Ascending aorta (tissue), 2 donors: ENCODE data around the gene LNX1. TPM values are rescaled to one million over a fixed set of nuclear protein-coding genes. Genes with fewer than 3 reads are reported as not detected.

ENCODE experiments used
- DNase-seq, 2 donors: peaks; one replicate each; pipeline ENCODE4 v3.0.0-alpha.2; 2019; ENCODE audit warnings: low spot score in 2 of 2
- H3K27ac ChIP-seq, 2 donors: fragments of 200-600 bp; sonication (generic); one replicate each; pipeline ENCODE4 v1.5.1; 2016 to 2017; ENCODE audit warnings: mild to moderate bottlenecking in 1 of 2
- H3K27me3 ChIP-seq: fragments of 200-600 bp; sonication (generic); one replicate; pipeline ENCODE4 v1.5.1; 2017
- H3K36me3 ChIP-seq, 2 donors: fragments of 200-600 bp; sonication (generic); one replicate each; pipeline ENCODE4 v1.5.1; 2016
- H3K4me1 ChIP-seq, 2 donors: fragments of 200-600 bp; sonication (generic); one replicate each; pipeline ENCODE4 v1.5.1; 2016 to 2017; ENCODE audit warnings: mild to moderate bottlenecking in 1 of 2
- H3K4me3 ChIP-seq, 2 donors: fragments of 200-600 bp; sonication (generic); one replicate each; pipeline ENCODE4 v1.5.1; 2016 to 2017; ENCODE audit warnings: mild to moderate bottlenecking in 1 of 2
- H3K9me3 ChIP-seq, 2 donors: fragments of 200-600 bp; sonication (generic); one replicate each; pipeline ENCODE4 v1.5.1; 2016
- CTCF ChIP-seq, 3 experiments: fragments of 200-600 bp in 2 of 3; fragments of 450-650 bp in 1 of 3; sonication (generic) in 2 of 3; IDR thresholded peaks; one replicate each; pipeline ENCODE4 v1.5.1; 2016 to 2019; ENCODE audit warnings: antibody characterized with exemption in 3 of 3, mild to moderate bottlenecking in 1 of 3, moderate library complexity in 1 of 3
- intact Hi-C: fragments of 100-400 bp; cut with DNase I; formaldehyde crosslinking; loops from one replicate; pipeline ENCODE4 v1.15.1; 2023
- total RNA-seq: library from RNA; depleted of rRNA; stranded (reverse); fragments of >200 nt; gene quantifications from one replicate; pipeline ENCODE4 v1.1.0, GENCODE V29; 2016

LNX1 gene
- total RNA-seq, 1 donor from 2014 or later = 4.0 TPM

GRCh38 chr4:53465281-53465680 is 126.0 kb downstream of the LNX1 start:
- DNase-seq = no peak
- no peak for TF ChIP-seq CTCF (IDR thresholded peaks at IDR 0.05)
- Histone ChIP-seq H3K9me3 (peaks cover 0 to 3% of the 10 kb centered on the region in 2 donors), H3K27me3 (no peaks in the 10 kb centered on the region), H3K36me3 (peaks cover 13 to 26% of the 10 kb centered on the region in 2 donors), H3K4me3 (no peak overlapping the region), H3K4me1 (no peaks in the 10 kb centered on the region), H3K27ac (no peak overlapping the region)
- intact Hi-C loops = no loop called here

- no peak for DNase-seq
- H3K36me3 ChIP-seq = peaks cover 13 to 46% of the 10 kb centered on the region in 2 donors
These were observed 127.9 kb downstream of the LNX1 start for GRCh38 chr4:53463340-53463739.

GRCh38 chr4:53461244-53461643 is 130.0 kb downstream of the LNX1 start:
- Histone ChIP-seq H3K36me3 (peaks cover 13 to 60% of the 10 kb centered on the region in 2 donors), H3K27ac (no peak overlapping the region), H3K4me1 (no peaks in the 10 kb centered on the region), H3K27me3 (no peaks in the 10 kb centered on the region), H3K9me3 (no peaks in the 10 kb centered on the region), H3K4me3 (no peak overlapping the region)
- no peak for DNase-seq
- no peak for TF ChIP-seq CTCF (IDR thresholded peaks at IDR 0.05)
- intact Hi-C loops = no loop called here

More at GRCh38 chr4:53463340-53463739, 127.9 kb downstream of the LNX1 start:
- Histone ChIP-seq H3K27ac (no peak overlapping the region), H3K4me3 (no peak overlapping the region), H3K4me1 (no peaks in the 10 kb centered on the region), H3K9me3 (peaks cover 0 to 3% of the 10 kb centered on the region in 2 donors), H3K27me3 (no peaks in the 10 kb centered on the region)
- no peak for TF ChIP-seq CTCF (IDR thresholded peaks at IDR 0.05)
- intact Hi-C loops = no loop called here

- Histone ChIP-seq H3K9me3 (no peaks in the 10 kb centered on the region), H3K4me3 (no peak overlapping the region), H3K27ac (no peak overlapping the region), H3K27me3 (no peaks in the 10 kb centered on the region), H3K36me3 (peaks cover 19 to 76% of the 10 kb centered on the region in 2 donors), H3K4me1 (no peaks in the 10 kb centered on the region)
- no peak for DNase-seq
- intact Hi-C loops = no loop called here
- no peak for TF ChIP-seq CTCF (IDR thresholded peaks at IDR 0.05)
These were observed 131.7 kb downstream of the LNX1 start for GRCh38 chr4:53459548-53459947.

- no peak for TF ChIP-seq CTCF (IDR thresholded peaks at IDR 0.05)
- Histone ChIP-seq H3K27me3 (no peaks in the 10 kb centered on the region), H3K27ac (no peak overlapping the region), H3K4me3 (no peak overlapping the region), H3K36me3 (peaks cover 21 to 85% of the 10 kb centered on the region in 2 donors), H3K9me3 (no peaks in the 10 kb centered on the region), H3K4me1 (no peaks in the 10 kb centered on the region)
- intact Hi-C loops = no loop called here
- no peak for DNase-seq
These were observed 135.1 kb downstream of the LNX1 start for GRCh38 chr4:53456178-53456577.

- H3K4me1 ChIP-seq = no peaks in the 10 kb centered on the region
- no peak overlapping the region for H3K27ac ChIP-seq
- H3K9me3 ChIP-seq = no peaks in the 10 kb centered on the region
- no peaks in the 10 kb centered on the region for H3K27me3 ChIP-seq
- H3K36me3 ChIP-seq = peaks cover 18 to 81% of the 10 kb centered on the region in 2 donors
- no peak for TF ChIP-seq CTCF (IDR thresholded peaks at IDR 0.05)
- intact Hi-C loops = no loop called here
- no peak overlapping the region for H3K4me3 ChIP-seq
- DNase-seq = no peak
These were observed 135.5 kb downstream of the LNX1 start for GRCh38 chr4:53455766-53456165.
